NCI-H774 (cell line): Measurements from ENCODE around the gene TSGA10IP.
"Not testable (repeated sequence)": the region's sequence is repeated elsewhere in the genome, so short reads cannot be mapped to it uniquely, and the experiment has no call there.

Source experiments
- DNase-seq: peaks from one replicate; lab custom pipeline; 2025; lab: John Stamatoyannopoulos, UW

Gene TSGA10IP

GRCh38 chr11:65947603-65948125, 2.4 kb downstream of the TSGA10IP start:
- DNase-seq = no peak

DNA sequence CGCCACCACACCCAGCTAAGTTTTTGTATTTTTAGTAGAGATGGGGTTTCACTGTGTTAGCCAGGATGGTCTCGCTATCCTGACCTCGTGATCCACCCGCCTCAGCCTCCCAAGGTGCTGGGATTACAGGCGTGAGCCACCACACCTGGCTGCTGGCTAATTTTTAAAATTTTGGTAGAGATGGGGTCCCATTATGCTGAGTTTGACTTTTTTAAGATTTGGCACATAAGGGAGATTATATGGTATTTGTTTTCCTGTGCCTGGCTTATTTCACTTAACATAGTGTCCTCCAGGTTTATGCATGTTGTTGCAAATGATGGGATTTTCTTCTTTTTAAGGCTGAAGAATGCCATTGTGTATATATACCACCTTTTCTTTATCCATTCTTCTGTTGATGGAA, 5.4 kb downstream of the TSGA10IP start:
- not testable (repeated sequence) for DNase-seq

GRCh38 chr11:65951641-65952040, 6.4 kb downstream of the TSGA10IP start:
- DNase-seq = not testable (repeated sequence)

DNA sequence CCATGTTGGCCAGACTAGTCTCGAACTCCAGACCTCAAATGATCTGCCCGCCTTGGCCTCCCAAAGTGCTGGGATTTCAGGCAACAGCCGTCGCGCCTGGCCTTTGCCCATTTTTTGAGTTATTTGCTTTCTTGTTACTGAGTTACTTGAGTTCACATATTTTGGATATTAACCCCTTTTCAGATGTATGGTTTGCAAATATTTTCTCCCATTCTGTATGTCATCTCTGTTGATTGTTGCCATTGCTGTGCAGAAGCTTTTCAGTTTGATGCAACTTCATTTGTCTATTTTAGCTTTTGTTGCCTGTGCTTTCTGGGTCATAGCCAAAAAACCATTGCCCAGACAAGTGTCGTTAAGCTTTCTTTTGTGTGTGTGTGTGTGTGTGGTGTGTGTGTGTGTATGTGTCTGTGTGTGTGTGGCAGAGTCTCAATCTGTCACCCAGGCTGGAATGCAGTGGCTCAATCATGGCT, 6.8 kb downstream of the TSGA10IP start:
- no peak for DNase-seq

GRCh38 chr11:65953471-65953870, 8.2 kb downstream of the TSGA10IP start:
- no peak for DNase-seq

GRCh38 chr11:65954771-65955170, 9.5 kb downstream of the TSGA10IP start:
- no peak for DNase-seq

GRCh38 chr11:65958291-65958690, 13.0 kb downstream of the TSGA10IP start:
- DNase-seq = no peak

DNA sequence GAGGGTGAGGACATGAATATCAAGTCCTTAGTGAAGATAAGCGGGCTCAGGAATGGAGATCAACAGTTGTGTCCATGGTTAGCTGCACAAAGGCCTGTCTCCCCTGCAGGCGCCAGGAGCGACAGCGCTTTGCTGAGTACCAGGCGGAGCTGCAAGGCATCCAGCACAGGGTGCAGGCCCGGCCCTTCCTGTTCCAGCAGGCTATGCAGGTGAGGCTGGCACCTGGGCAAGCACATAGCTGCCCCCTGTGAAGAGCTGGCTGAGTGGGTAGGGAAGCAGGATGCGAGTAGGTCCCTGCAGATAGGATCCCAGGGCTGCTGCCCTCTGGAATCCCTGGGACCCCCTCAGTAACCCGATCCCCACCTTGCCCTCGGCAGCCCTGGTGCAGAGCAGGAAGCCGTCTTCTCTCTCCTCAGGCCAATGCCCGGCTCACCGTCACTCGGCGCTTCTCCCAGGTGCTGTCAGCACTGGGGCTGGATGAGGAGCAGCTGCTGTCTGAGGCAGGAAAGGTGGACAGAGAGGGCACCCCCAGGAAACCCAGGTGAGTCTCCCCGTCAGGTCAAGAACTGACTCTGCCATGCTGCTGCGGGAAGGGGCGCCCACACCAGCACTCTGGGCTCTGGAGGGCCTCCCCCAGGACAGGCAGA, 13.6 kb downstream of the TSGA10IP start:
- DNase-seq = no peak

GRCh38 chr11:65960824-65961266, 15.6 kb downstream of the TSGA10IP start:
- DNase-seq = no peak

DNA sequence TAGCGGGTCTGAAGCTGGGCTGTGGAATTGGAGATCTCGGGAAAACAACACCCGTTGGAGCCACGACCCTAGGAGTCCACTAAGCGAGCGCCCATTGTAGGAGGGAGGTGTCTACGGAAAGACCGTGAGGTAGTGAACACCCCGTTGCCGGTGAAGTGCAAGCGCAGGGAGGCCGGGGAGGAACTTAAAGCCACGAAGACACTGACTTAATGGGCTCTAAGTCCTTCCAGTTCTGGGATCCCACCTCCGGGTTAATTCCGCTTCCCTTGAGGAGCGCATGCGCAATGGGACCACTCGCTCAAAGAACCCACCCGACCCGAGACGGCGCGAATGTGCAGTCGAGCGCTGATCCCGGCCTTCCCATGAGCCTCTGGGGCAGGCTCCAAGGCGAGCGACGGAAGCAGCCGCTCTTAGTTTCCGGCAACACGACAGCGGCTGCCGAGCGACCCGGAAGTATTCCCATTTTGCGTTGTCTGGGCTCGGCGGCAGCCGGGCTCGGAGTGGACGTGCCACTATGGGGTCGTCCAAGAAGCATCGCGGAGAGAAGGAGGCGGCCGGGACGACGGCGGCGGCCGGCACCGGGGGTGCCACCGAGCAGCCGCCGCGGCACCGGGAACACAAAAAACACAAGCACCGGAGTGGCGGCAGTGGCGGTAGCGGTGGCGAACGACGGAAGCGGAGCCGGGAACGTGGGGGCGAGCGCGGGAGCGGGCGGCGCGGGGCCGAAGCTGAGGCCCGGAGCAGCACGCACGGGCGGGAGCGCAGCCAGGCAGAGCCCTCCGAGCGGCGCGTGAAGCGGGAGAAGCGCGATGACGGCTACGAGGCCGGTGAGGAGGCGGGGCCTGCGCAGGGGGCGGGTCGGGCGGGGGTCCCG, 16.2 kb downstream of the TSGA10IP start, which contains the start of gene SART1:
Gene SART1 (plus strand): TSS at position 468 of the 874 bp plus-strand sequence. CDS start 47 bp downstream, at position 515.
- DNase-seq = peak; percentile 98

GRCh38 chr11:65962141-65962564, 16.9 kb downstream of the TSGA10IP start:
- no peak for DNase-seq

GRCh38 chr11:65964906-65965305, 19.6 kb downstream of the TSGA10IP start:
- no peak for DNase-seq

DNA sequence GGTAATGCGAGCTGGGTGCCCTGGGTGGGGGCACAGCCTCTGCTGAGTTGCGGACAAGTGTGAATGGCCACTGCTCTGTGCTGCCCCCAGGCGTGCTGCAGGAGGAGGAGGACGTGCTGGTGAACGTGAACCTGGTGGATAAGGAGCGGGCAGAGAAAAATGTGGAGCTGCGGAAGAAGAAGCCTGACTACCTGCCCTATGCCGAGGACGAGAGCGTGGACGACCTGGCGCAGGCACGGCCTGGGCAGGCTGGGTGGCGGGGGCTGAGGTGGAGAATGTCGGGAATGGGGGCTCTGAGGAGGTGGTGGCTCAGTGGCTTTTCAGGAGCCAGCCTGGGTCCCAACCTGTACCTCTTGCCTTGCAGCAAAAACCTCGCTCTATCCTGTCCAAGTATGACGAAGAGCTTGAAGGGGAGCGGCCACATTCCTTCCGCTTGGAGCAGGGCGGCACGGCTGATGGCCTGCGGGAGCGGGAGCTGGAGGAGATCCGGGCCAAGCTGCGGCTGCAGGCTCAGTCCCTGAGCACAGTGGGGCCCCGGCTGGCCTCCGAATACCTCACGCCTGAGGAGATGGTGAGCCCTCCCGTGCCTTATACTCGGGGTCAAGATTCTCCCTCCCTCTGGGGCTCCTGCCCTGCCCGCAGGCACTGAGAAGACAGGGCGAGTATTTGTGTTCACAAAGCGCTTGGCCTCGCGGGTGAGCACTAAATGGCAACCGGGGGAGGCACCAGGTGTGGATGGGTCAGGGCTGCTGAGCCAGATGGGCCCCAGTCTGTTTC, 20.9 kb downstream of the TSGA10IP start:
- DNase-seq = no peak

DNA sequence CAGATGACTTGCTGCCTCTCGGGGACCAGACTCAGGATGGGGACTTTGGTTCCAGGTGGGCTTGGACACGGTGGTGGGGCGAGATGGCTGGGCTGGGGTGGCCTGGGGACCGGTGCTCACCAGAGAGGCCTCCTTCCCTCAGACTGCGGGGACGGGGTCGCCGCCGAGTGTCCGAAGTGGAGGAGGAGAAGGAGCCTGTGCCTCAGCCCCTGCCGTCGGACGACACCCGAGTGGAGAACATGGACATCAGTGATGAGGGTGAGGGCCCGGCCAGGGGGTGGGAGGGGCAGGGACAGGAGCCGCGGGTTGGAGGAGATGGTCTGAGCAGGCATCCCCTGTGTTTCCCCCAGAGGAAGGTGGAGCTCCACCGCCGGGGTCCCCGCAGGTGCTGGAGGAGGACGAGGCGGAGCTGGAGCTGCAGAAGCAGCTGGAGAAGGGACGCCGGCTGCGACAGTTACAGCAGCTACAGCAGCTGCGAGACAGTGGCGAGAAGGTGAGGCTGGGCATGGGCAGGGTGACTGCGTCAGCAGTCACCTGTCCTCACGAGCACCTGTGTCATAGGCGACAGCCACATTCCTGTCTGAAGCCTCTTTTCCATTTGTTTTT, 22.2 kb downstream of the TSGA10IP start:
- no peak for DNase-seq

DNA sequence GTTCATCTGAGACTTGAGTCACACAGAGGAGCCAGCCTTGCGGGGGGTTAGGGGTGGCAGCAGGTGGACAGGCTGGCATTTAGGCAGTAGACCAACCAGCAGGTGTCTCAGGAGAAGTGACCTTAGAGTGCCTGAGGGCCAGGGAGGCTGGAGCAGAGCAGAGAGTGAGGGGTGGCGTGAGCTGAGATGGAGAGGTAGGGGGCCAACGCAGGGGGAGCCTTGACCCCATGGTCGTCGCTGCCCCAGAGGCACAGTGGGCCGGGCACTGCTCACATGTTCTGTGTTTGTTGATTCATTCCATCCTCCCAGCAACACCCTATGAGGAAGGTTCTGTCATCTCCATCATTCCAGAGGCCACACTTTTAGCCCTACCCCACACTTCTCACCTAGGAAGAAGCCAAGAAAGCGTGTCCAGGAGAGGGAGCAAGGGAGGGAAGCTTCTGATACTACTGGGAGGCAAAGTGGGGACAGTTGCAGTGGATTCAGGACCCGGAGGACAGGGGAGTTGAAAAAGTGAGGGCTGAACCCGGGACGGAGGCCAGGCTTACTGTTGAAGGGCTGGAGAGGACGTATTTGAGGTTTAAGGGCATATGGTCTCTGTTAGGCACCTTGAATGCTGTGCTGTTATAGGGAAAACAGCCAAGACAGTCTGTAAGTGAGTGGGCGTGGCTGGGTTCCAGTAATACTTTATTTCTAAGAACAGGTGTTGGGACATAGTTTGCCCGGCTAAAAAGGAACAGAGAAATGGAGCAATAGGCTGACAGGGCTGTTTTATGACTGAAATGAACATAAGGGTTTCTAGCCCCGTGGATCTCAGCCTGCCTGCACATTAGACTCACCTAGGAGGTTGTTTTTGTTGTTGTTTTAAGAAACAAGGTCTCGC, 23.6 kb downstream of the TSGA10IP start:
- DNase-seq = no peak

DNA sequence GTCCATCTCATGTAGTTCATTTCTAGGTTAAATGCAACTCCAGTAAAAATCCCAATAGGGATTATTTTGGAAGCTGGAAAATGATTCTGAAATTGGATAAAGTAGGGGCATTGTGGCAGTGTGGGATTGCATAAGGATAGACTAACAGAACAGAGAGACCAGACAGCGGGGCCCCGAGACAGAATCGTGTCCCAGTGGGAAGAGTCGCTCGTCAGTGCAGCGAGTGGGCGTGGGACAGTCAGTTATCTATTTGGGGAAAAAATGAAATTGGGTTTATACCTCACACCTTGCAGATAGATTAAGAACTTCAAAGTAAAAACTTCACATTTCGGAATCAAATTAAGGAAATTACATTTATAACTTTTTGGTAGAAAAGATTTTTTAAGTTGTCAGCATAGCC, 26.8 kb downstream of the TSGA10IP start:
- DNase-seq = no peak

DNA sequence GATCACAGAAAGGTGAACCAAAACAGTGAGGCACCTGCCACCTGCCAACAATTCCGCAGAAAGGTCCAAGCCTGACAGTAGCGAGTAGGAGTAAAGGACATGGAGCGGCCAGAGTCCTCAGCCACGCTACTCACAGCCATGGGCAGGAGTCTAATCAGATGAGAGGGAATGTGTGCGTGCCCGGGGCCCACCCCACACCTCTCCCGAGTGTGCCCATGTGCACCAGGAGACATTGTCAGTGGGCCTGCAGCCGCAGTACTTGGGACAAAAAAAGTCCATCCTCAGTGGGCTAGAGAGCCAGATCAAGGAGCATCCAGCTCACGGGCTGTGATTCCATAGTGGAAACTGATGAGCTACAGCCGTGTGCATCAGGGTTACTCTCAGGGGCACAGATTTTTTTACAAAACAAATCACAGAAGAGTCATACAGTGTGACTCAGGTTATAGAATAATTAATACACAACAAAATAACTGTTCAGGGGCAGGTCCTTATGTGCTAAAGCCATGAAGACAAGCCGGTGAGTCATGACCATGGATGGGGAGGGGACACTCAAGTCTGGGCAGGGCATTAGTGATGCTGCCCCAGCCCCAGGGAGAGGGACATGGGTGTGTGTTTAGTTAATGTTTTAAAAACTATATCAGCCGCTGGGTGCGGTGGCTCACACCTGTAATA, 28.3 kb downstream of the TSGA10IP start:
- DNase-seq = no peak

DNA sequence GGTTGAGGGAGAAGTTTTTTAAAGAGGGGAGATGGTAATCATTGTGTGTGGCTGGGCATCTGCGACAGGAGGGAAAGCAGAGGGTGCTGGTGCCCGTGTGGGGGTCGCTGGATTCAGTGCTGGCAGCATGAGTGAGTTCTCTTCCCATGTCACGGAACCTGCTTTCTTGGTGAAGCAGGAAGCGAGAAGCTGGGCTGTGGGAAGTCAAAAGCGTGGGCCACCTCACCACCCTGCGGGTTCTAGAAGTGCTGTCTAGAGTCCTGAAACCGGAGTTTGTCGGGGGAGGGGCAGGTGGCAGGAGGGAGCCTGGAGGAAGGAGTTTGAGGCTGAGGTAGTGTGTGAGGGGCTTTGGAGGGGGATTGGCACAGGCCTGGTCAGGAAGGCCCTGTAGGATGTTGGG, 30.5 kb downstream of the TSGA10IP start:
- DNase-seq = no peak

DNA sequence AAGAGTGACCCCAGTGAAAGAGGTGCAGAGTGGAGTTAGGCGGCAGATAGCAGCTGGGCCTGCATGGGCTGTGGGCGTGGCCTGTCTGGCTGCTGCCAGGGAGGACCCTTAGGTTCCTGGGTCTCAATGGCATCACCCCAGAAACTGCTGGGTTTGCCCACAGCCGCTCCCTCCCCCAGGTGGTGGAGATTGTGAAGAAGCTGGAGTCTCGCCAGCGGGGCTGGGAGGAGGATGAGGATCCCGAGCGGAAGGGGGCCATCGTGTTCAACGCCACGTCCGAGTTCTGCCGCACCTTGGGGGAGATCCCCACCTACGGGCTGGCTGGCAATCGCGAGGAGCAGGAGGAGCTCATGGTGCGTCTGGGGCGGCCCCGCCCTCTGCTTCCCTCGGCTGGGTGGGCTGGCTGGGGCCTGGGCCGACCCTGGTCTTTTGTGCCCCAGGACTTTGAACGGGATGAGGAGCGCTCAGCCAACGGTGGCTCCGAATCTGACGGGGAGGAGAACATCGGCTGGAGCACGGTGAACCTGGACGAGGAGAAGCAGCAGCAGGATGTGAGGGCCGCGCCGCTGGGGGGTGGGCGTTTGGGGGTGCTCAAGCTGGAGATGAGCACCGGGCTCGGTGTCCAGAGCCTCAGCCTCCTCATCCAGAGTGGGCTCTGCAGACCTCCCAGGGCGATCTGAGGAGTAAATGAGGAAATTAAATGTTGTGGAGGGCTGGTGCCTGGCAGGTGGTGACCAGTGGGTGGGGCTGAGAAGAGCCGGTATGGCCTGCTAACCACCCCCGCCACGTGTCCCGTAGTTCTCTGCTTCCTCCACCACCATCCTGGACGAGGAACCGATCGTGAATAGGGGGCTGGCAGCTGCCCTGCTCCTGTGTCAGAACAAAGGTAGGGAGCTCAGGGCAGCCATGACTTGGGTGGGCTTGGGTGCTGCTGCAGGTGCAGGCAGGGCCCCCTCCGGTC, 31.2 kb downstream of the TSGA10IP start:
- no peak for DNase-seq
